GM21723 (cell line): ENCODE measurements around the gene L1CAM.
A peak's percentile ranks its signal among the peaks of the same experiment; 100 is the strongest.
"Not testable (repeated sequence)": the region's sequence is repeated elsewhere in the genome, so short reads cannot be mapped to it uniquely, and the experiment has no call there.

ENCODE experiments used
- ATAC-seq: cut with Tn5 transposase; IDR thresholded peaks from one replicate; pipeline ENCODE4 v1.9.1; 2021; ENCODE audit warnings: mild to moderate bottlenecking, moderate library complexity; ENCODE audit not compliant: unreplicated experiment

The L1CAM gene

GRCh38 chrX:153831429-153832150 lies 54.4 kb downstream of the L1CAM start:
- no peak for ATAC-seq

GRCh38 chrX:153830640-153831428 lies 55.1 kb downstream of the L1CAM start:
- no peak for ATAC-seq

GRCh38 chrX:153829799-153830639 lies 56.0 kb downstream of the L1CAM start, which contains the start of gene PDZD4:
PDZD4 (minus strand) TSS chrX:153830544; CDS start chrX:153830298, 246 bp downstream.
- ATAC-seq = no peak

DNA sequence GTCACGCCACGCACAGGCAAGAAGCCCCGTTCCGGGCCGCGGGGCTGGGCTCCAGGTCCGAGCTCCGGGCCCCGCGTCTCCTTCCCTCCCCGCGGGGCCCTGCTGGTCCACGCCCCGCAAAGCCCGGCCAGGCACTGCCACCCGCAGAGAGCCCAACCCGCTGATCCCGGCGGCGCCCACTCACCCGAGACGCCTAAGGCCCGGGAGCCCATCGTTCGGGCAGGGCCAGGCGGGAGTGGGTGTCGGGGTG lies 56.5 kb downstream of the L1CAM start:
- ATAC-seq = no peak

DNA sequence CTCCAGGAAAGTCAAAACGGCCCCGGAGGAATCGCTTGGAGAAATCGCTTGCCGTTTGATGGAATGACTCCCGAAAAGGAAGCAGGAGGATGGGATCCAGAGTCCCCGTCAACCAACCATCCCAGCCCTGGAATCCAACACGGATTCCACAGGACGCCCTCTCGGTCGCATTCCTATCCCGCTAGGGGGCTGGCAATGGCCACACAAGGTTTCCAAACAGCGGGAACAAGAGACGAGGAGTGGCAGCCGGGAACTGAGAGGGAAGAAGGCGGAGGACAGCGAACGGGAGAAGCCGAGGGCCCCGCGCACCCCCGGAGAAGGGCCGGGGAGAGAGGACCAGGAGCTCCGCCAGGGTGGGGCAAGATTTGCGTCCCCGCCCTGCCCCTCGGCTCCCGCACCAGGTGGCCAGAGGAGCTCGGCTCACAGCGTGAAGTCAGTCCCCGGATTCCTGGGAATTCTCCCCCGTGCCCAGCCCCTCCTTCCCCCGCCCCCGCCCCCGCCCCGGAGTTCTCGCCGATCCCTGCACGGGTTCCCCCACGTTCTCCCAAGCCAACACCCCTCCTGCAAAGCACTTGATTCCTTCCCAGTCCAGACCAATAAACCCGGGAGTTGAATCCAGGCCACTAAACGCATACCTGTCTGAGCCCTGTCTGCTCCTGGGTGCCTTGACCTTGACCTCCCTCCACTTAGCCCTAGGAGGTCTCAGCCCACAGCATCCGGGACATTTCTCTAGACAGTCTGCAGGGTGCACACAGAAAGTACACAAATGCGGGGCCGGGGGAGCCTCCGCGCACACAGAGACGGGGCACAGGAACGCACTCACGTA lies 57.0 kb downstream of the L1CAM start:
- ATAC-seq = no peak

GRCh38 chrX:153828308-153828707 lies 57.7 kb downstream of the L1CAM start:
- no peak for ATAC-seq

DNA sequence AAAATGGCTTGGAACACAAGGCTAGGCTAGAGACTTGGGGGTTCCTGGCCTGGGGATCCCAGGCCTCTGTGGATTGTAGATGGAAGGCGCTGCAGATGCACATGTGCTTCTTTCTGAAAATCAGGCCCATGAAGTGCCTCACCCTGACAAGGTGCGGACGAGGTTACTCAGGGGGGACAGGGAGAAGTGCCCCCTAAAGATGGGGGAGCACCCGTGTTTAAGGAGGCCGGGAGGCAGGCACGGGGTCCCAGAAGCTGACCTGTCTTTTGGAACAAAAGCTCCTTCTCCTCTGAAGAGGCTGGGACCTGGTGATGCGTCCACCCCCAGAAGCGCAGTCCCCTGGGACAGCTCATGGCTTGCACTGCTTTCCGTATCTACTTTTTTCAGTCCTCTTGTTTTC lies 58.1 kb downstream of the L1CAM start:
- ATAC-seq = no peak

GRCh38 chrX:153827016-153827415 lies 59.0 kb downstream of the L1CAM start:
- ATAC-seq = no peak

- ATAC-seq = no peak
Measured at GRCh38 chrX:153825042-153825441, 60.9 kb downstream of the L1CAM start.

DNA sequence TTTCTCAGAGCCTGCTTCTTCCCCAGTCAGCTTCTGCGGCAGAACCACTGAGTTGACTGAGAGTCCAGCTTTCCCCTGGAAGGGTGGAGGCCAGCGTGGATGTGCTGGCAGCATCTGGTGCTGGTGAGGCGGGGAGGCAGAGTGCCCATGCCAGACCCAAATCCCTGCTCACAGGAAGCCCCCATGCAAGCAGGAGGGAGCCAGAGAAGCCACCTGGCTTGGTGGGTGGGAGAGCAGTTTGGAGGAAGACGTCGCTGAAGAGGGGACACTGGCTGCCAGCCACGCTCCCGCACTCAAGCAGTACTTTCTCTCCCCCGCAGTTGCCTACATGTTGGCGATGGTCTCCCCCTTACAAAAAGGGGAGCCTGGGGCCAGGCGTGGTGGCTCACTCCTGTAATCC lies 61.6 kb downstream of the L1CAM start:
- no peak for ATAC-seq

DNA sequence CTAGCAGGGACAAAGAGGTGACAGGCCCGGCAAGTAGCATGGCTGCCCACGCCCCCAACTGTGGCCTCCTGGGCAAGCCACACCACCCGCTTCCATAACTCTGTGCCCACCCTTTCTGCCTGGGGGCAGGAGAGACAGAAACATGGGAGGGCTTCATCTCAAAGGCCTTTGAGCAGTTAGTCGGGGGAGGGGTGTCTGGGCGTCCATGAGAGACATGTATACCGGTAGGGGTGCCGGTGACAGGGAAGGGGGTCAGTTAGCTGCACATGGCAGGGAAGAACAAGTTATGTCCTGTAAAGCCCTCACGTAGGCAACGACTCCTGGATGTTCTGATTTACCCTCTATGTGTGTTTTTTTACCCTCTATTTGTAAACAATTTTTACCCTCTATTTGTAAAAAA lies 64.9 kb downstream of the L1CAM start:
- ATAC-seq = no peak

- no peak for ATAC-seq
Measured at GRCh38 chrX:153820601-153821000, 65.4 kb downstream of the L1CAM start.

DNA sequence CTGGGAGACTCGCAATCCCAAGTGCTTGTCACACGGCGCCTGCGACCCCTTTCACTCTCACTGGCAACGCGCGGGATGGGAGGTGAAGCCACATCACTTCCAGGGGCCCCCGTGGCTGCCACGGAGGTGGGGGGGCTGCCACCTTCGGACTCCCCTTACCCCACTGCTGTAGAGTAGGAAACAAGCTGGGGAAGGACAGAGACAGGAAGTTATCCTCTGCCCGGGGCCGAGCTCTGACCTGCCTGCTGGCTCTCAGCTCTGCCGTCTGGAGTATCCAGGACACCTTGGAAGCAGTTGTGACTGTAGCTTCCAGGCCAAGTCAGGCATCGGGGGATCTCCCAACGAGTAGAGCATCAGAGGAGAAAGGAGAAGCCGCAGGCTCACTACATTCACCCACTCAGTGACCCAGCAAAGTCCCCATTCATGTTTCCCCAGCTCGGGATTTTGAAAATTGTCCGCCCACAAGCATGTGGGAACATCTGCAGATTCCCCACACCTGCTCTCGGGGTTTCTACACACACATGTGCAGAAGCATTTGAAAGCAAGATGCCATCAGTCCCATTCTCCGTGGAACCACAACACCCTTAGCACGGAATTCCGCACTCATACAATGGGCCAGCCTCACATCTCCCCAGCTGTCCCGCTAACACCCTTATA lies 66.5 kb downstream of the L1CAM start:
- ATAC-seq = no peak

DNA sequence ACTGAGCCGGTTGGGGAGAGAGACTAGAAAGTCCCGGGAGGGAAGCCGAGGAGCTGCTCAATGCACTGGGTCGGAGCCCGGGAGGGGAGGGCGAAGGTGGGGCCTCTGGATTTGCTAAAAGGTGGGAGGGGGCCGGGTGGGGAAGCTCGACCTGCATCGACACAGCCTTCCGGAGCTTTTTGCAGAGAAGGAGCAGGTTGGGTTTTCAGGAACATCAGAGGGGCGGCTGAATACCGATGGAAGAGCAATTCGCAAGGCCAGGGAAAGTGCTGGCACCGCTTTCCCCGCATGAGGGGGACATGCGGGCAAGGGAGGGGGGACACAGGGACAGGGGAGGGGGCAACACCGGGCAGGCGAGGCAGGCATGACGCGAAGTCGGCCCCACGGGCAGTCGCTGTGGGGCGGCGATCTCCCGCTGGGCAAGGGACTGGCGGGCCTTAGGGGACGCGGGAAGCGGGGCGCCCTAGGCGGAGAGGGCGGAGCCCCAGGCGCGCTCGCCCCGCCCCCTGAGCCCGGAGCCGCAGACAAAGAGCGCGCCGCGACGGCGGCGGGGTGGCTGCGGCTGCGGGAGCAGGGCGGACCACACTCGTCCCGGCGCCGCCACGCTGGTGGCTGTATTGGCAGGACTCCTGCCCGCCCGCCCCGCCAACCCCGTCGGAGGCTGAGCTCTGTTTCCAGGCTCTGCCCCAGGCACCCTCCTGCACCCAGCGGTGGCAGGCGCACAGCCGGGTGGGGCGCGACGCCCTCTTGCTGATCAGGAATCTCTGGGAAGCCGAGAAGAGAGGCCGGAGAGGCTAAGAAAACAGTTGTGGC lies 67.2 kb downstream of the L1CAM start:
- peak; percentile 52 for ATAC-seq

DNA sequence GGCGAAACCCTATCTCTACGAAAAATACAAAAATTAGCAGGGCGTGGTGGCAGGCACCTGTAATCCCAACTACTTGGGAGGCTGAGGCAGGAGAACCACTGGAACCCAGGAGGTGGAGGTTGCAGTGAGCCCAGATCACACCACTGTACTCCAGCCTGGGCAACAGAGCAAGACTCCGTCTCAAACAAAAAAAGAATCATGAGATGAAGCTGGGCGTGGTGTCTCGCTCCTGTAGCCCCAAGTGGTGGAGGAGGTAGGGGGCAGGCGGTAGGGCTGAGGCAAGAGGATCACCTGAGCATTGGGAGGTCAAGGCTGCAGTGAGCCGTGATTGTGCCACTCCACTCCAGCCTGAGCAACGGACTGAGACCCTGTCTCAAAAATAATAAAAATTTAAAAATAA lies 67.9 kb downstream of the L1CAM start:
- not testable (repeated sequence) for ATAC-seq

- ATAC-seq = no peak
Measured at GRCh38 chrX:153816831-153817690, 68.9 kb downstream of the L1CAM start.

DNA sequence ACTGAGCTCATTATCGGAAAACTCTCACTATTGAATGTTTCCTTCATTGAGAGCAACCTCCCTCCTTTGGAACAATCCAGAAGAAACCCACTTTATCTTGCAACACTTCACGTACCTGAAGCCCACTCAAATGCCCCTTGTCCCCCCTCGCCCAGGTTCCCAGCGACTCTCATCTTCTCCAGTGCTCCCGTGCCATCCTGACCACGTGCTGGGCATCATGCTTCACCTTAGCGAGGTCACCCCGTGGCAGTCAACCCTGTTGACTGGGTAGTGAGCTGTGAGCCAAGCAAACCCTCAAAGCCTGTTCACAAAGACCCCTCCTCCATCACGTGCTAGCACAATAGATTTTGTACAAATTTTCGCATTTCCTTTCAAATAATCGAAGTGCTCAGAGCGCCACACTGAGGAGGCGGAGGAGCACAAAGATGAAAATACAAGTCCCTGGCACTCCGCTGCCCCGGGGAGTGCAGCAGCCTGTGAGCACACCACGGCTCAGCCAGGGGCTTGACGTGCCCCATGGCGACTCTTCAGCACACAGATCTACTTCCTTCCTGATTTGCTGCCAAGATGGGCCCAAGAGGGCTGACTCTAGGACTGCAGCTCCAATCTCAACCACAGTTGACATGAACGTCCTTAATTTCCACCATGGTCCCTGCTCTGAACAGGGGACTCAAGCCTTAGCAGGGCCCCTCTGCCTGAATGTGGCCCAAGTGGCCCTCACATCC lies 71.2 kb downstream of the L1CAM start:
- ATAC-seq = no peak

DNA sequence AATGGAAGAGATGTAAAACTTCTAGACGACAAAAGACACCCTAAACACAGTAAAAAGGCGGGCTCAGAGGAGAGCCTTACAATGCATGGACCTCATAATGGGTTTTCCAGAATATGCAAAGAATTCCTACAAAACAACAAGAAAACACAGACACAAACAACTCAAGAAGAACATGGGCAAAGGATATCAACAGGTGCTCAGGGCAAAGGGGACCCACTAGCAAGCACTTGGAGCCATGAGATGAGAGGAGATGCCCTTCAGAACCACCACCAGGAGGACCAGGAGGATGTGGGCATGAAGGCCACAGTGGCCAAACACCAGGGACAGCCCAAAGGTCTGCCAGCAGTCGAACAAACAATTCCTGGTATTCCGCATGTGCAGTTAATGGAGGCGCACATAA lies 72.8 kb downstream of the L1CAM start:
- ATAC-seq = no peak
